Breast epithelium (tissue), 4 donors: Measurements from ENCODE around the gene CRTAC1. TPM values are rescaled to one million over a fixed set of nuclear protein-coding genes. Genes with fewer than 3 reads are reported as not detected.

Source experiments
- DNase-seq, 2 donors: peaks; one replicate each; pipeline ENCODE4 v3.0.0-alpha.2; 2019; ENCODE audit warnings: low spot score in 2 of 2
- H3K27ac ChIP-seq, 2 donors: fragments of 200-600 bp; sonication (generic) in 1 of 2; one replicate each; pipeline ENCODE4 v1.5.1; 2016 to 2019; ENCODE audit warnings: mild to moderate bottlenecking in 1 of 2
- H3K27me3 ChIP-seq, 2 donors: fragments of 200-600 bp; sonication (generic) in 1 of 2; one replicate each; pipeline versions ENCODE4 v1.5.1 to v1.6.0; 2017 to 2019; ENCODE audit warnings: control low read depth in 1 of 2, mild to moderate bottlenecking in 1 of 2
- H3K36me3 ChIP-seq: fragments of 200-600 bp; one replicate; pipeline ENCODE4 v1.5.1; 2019
- H3K4me1 ChIP-seq, 2 donors: fragments of 200-600 bp; sonication (generic); one replicate each; pipeline ENCODE4 v1.5.1; 2016 to 2019; ENCODE audit warnings: control low read depth in 1 of 2
- H3K4me3 ChIP-seq, 3 donors: fragments of 200-600 bp; sonication (generic); 1 replicate in 2 of 3; 2 replicates in 1 of 3; pipeline ENCODE4 v1.5.1; 2016 to 2019; ENCODE audit warnings: mild to moderate bottlenecking in 3 of 3, moderate library complexity in 2 of 3
- H3K9me3 ChIP-seq, 2 donors: fragments of 200-600 bp; sonication (generic) in 1 of 2; one replicate each; pipeline ENCODE4 v1.5.1; 2016 to 2019; ENCODE audit warnings: control low read depth in 1 of 2
- POLR2A ChIP-seq: fragments of 450-650 bp; IDR thresholded peaks from one replicate; pipeline ENCODE4 v1.6.1; 2016; ENCODE audit warnings: antibody characterized with exemption, mild to moderate bottlenecking, moderate library complexity
- POLR2AphosphoS5 ChIP-seq, 3 donors: sonication (generic); formaldehyde crosslinking; IDR thresholded peaks; one replicate each; pipeline ENCODE4 v1.6.1; 2017; ENCODE audit warnings: antibody characterized with exemption in 3 of 3
- intact Hi-C: fragments of 100-400 bp; cut with DNase I; formaldehyde crosslinking; loops from one replicate; pipeline ENCODE4 v1.15.1; 2023; ENCODE audit warnings: low total_unique reads
- total RNA-seq, 3 donors: library from RNA; depleted of rRNA; stranded (reverse); fragments of >200 nt; gene quantifications; one replicate each; pipeline ENCODE4 v1.1.0, GENCODE V29; 2016
- TF ChIP-seq, protein P1 (sequence below), 3 donors: fragments of 450-650 bp; IDR thresholded peaks; one replicate each; pipeline ENCODE4 v1.5.1; 2016 to 2017; ENCODE audit warnings: antibody characterized with exemption in 3 of 3, mild to moderate bottlenecking in 3 of 3, moderate library complexity in 3 of 3

The CRTAC1 gene
- total RNA-seq, 3 donors from 2014 or later: 1.6 to 4.7 (median 1.9) TPM

GRCh38 chr10:98016772-98017475 lies 13.5 kb downstream of the CRTAC1 start:
- H3K27me3 ChIP-seq: no peaks in the 10 kb centered on the region

GRCh38 chr10:98013776-98014175 lies 16.6 kb downstream of the CRTAC1 start:
- intact Hi-C loops: no loop called here
- H3K36me3 ChIP-seq: no peaks in the 10 kb centered on the region

More at GRCh38 chr10:98016772-98017475, 13.5 kb downstream of the CRTAC1 start:
- TF ChIP-seq POLR2A: no peak
- TF ChIP-seq, protein P1, sequence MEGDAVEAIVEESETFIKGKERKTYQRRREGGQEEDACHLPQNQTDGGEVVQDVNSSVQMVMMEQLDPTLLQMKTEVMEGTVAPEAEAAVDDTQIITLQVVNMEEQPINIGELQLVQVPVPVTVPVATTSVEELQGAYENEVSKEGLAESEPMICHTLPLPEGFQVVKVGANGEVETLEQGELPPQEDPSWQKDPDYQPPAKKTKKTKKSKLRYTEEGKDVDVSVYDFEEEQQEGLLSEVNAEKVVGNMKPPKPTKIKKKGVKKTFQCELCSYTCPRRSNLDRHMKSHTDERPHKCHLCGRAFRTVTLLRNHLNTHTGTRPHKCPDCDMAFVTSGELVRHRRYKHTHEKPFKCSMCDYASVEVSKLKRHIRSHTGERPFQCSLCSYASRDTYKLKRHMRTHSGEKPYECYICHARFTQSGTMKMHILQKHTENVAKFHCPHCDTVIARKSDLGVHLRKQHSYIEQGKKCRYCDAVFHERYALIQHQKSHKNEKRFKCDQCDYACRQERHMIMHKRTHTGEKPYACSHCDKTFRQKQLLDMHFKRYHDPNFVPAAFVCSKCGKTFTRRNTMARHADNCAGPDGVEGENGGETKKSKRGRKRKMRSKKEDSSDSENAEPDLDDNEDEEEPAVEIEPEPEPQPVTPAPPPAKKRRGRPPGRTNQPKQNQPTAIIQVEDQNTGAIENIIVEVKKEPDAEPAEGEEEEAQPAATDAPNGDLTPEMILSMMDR (IDR thresholded peaks at IDR 0.05): no peak
- no peak for TF ChIP-seq POLR2AphosphoS5 (IDR thresholded peaks at IDR 0.05)
- DNase-seq: no peak
- no peaks in the 10 kb centered on the region for H3K4me1 ChIP-seq
- intact Hi-C loops: no loop called here
- no peak overlapping the region for H3K4me3 ChIP-seq
- no peaks in the 10 kb centered on the region for H3K9me3 ChIP-seq
- H3K36me3 ChIP-seq: no peaks in the 10 kb centered on the region
- H3K27ac ChIP-seq: no peak overlapping the region

GRCh38 chr10:98013122-98013521 lies 17.3 kb downstream of the CRTAC1 start:
- Histone ChIP-seq H3K27ac (no peak overlapping the region), H3K9me3 (no peaks in the 10 kb centered on the region), H3K4me3 (no peak overlapping the region), H3K36me3 (no peaks in the 10 kb centered on the region), H3K27me3 (no peaks in the 10 kb centered on the region), H3K4me1 (no peaks in the 10 kb centered on the region)
- intact Hi-C loops: no loop called here
- no peak for DNase-seq
- TF ChIP-seq POLR2A: no peak
- no peak for TF ChIP-seq POLR2AphosphoS5 (IDR thresholded peaks at IDR 0.05)
- TF ChIP-seq, protein P1 (IDR thresholded peaks at IDR 0.05): no peak

More at GRCh38 chr10:98013776-98014175, 16.6 kb downstream of the CRTAC1 start:
- no peak overlapping the region for H3K4me3 ChIP-seq
- DNase-seq: no peak
- no peaks in the 10 kb centered on the region for H3K4me1 ChIP-seq
- TF ChIP-seq POLR2AphosphoS5 (IDR thresholded peaks at IDR 0.05) (no peak), POLR2A (no peak)
- TF ChIP-seq, protein P1 (IDR thresholded peaks at IDR 0.05): no peak
- no peak overlapping the region for H3K27ac ChIP-seq
- no peaks in the 10 kb centered on the region for H3K9me3 ChIP-seq
- no peaks in the 10 kb centered on the region for H3K27me3 ChIP-seq

DNA sequence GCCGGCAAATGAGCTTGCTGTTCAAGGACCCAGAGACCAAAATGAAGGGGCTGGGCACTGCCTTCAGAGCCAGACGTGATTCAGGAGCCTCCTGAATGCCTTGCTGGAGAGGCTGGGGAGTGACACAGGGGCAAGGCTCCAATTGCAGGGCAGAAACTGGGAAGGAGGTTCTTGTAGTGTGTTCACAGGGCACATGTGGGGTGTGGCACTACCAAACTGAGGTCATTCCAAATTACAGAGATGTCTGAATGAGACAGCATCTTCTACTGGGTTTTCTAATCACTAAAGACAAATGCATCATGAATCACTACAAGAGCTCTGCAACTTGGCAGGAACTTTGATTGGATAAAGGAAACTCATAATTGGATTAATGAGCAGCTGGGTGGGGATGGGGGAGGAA lies 17.8 kb downstream of the CRTAC1 start:
- Histone ChIP-seq H3K9me3 (no peaks in the 10 kb centered on the region), H3K4me1 (no peaks in the 10 kb centered on the region), H3K27ac (no peak overlapping the region), H3K36me3 (no peaks in the 10 kb centered on the region), H3K27me3 (no peaks in the 10 kb centered on the region), H3K4me3 (no peak overlapping the region)
- TF ChIP-seq POLR2A (no peak), POLR2AphosphoS5 (IDR thresholded peaks at IDR 0.05) (no peak)
- TF ChIP-seq, protein P1 (IDR thresholded peaks at IDR 0.05): no peak
- intact Hi-C loops: no loop called here
- DNase-seq: no peak

GRCh38 chr10:98010939-98011685 lies 19.3 kb downstream of the CRTAC1 start:
- TF ChIP-seq, protein P1 (IDR thresholded peaks at IDR 0.05): no peak
- no peaks in the 10 kb centered on the region for H3K4me1 ChIP-seq
- no peaks in the 10 kb centered on the region for H3K36me3 ChIP-seq
- H3K4me3 ChIP-seq: no peak overlapping the region
- DNase-seq: no peak
- H3K9me3 ChIP-seq: no peaks in the 10 kb centered on the region
- no peak overlapping the region for H3K27ac ChIP-seq
- intact Hi-C loops: no loop called here
- no peaks in the 10 kb centered on the region for H3K27me3 ChIP-seq
